ENCODE results near the gene PIKFYVE.

DNA sequence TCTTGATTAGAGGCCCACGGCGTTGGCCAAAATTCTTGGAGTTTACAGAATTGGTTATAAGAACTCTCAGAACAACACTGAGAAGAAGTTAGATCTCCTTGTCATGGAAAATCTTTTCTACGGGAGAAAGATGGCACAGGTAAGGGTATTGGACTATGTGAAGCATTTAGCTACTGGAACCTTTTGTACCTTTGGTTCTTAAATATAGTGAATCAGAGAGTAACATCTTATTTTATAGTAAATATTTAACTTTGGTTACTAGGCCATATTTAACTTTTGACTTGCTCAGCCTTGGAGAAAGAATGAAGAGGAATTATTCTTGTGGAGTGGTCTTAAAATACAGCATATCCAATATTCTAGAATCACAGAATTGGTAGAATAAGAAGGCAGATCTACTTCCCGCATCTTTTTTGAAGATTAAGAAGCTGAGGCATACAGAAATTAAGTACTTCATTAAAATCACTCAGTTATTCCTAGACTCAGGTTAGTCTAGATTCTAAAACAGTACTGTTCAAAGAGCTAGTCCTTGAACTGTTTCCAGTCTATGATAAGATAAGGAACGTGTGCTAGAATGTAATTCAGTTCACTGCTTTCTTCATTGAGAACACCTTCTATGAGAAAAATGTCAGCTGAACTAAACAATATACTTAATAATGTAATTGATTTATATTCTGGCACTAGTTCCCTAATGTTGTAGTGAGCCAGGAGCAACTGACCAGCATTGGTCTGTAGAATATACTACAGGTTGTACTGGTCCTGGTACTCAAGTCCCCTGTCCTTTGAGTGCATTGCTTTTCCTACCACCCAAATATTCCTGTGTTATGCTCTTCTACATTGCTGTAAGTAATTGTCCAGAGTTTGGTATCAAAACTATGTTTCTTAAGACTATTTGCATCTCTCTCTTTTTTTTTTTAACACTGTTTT, 86.9 kb downstream of the PIKFYVE start:
- TF ChIP-seq EZH2 (IDR thresholded peaks at IDR 0.05; ENCODE audit: insufficient read depth, poor library complexity, severe bottlenecking) (no peak), EZH2phosphoT487 (IDR thresholded peaks at IDR 0.05; ENCODE audit: insufficient read depth, low read depth) (no peak)

Measured in GM23248 (cell line).